Neuronal stem cell (in vitro differentiated cells): ENCODE measurements around the gene FBXO27.

ENCODE experiments used
- DNase-seq: peaks from one replicate; pipeline ENCODE4 v3.0.0-alpha.2; 2013; ENCODE audit warnings: low spot score
- H2AFZ ChIP-seq: one replicate; pipeline ENCODE4 v1.6.1; 2013; ENCODE audit warnings: mild to moderate bottlenecking, low read length, inconsistent platforms
- H2AK5ac ChIP-seq: 2 replicates; pipeline ENCODE4 v1.6.1; 2013; ENCODE audit warnings: low read depth, mild to moderate bottlenecking, inconsistent platforms, low read length, moderate library complexity, mixed read lengths
- H2BK120ac ChIP-seq: 2 replicates; pipeline ENCODE4 v1.6.1; 2013; ENCODE audit warnings: low read depth, mild to moderate bottlenecking, inconsistent platforms, low read length, moderate library complexity, mixed read lengths
- H2BK12ac ChIP-seq: one replicate; pipeline ENCODE4 v1.6.1; 2013; ENCODE audit warnings: low read length, inconsistent platforms
- H2BK15ac ChIP-seq: 2 replicates; pipeline ENCODE4 v1.6.1; 2013; ENCODE audit warnings: mild to moderate bottlenecking, low read length, inconsistent platforms, mixed read lengths
- H2BK5ac ChIP-seq: one replicate; pipeline ENCODE4 v1.6.1; 2013; ENCODE audit warnings: inconsistent platforms, mild to moderate bottlenecking, low read length, moderate library complexity
- H3K14ac ChIP-seq: one replicate; pipeline ENCODE4 v1.6.1; 2013; ENCODE audit warnings: low read length, inconsistent platforms
- H3K18ac ChIP-seq: 2 replicates; pipeline ENCODE4 v1.6.1; 2013; ENCODE audit warnings: low read length, inconsistent platforms
- H3K23ac ChIP-seq: 2 replicates; pipeline ENCODE4 v1.6.1; 2013; ENCODE audit warnings: low read depth, mild to moderate bottlenecking, mixed read lengths, low read length, inconsistent platforms; ENCODE audit not compliant: poor library complexity
- H3K27ac ChIP-seq: replicated peaks from 3 replicates; pipeline ENCODE4 v1.5.1; 2013; ENCODE audit warnings: low read length, inconsistent platforms
- H3K27me3 ChIP-seq, 3 experiments: 2 replicates each; pipeline ENCODE4 v1.6.1; 2013; ENCODE audit warnings: low read length in 3 of 3, mild to moderate bottlenecking in 2 of 3, inconsistent platforms in 1 of 3, low read depth in 1 of 3, mixed read lengths in 1 of 3, moderate library complexity in 1 of 3; ENCODE audit not compliant: control insufficient read depth in 3 of 3, insufficient read depth in 3 of 3
- H3K36me3 ChIP-seq, 2 donors: replicated peaks in 1 of 2; 2 replicates each; pipeline ENCODE4 v1.6.1; 2013; ENCODE audit warnings: low read length in 2 of 2; ENCODE audit not compliant: control insufficient read depth in 2 of 2, insufficient read depth in 2 of 2
- H3K4ac ChIP-seq: 2 replicates; pipeline ENCODE4 v1.6.1; 2013; ENCODE audit warnings: inconsistent platforms, mild to moderate bottlenecking, low read length, moderate library complexity
- H3K4me1 ChIP-seq, 2 donors: 1 replicate in 1 of 2; 2 replicates in 1 of 2; pipeline ENCODE4 v1.6.1; 2013; ENCODE audit warnings: low read length in 2 of 2, low read depth in 1 of 2; ENCODE audit not compliant: control insufficient read depth in 2 of 2, insufficient read depth in 1 of 2
- H3K4me2 ChIP-seq: one replicate; pipeline ENCODE4 v1.6.1; 2013; ENCODE audit warnings: mild to moderate bottlenecking, low read length, inconsistent platforms; ENCODE audit not compliant: insufficient read depth, poor library complexity, severe bottlenecking
- H3K4me3 ChIP-seq, 2 donors: 2 replicates each; pipeline ENCODE4 v1.5.1; 2013; ENCODE audit warnings: low read length in 2 of 2, mild to moderate bottlenecking in 2 of 2, inconsistent platforms in 1 of 2, moderate library complexity in 1 of 2
- H3K79me1 ChIP-seq: one replicate; pipeline ENCODE4 v1.6.1; 2013; ENCODE audit warnings: low read depth, mild to moderate bottlenecking, inconsistent platforms, low read length, moderate library complexity
- H3K9ac ChIP-seq: one replicate; pipeline ENCODE4 v1.6.1; 2013; ENCODE audit warnings: mild to moderate bottlenecking, low read depth, low read length, inconsistent platforms; ENCODE audit not compliant: poor library complexity
- H3K9me3 ChIP-seq, 2 donors: replicated peaks in 1 of 2; 2 replicates each; pipeline versions ENCODE3 to v1.6.1; 2013; ENCODE audit warnings: low read length in 2 of 2, mild to moderate bottlenecking in 2 of 2, inconsistent platforms in 1 of 2, low read depth in 1 of 2, mixed read lengths in 1 of 2, moderate library complexity in 1 of 2; ENCODE audit not compliant: control insufficient read depth in 2 of 2, insufficient read depth in 1 of 2
- H4K8ac ChIP-seq: one replicate; pipeline ENCODE4 v1.6.1; 2013; ENCODE audit warnings: low read depth, mild to moderate bottlenecking, inconsistent platforms, low read length, moderate library complexity
- H4K91ac ChIP-seq: one replicate; pipeline ENCODE4 v1.6.1; 2013; ENCODE audit warnings: low read length, low read depth, mild to moderate bottlenecking, inconsistent platforms; ENCODE audit not compliant: poor library complexity
- WGBS, 2 donors: extraction: QIAGEN DNeasy Blood & Tissue Kit; methylation state at CpG; one replicate each; pipeline ENCODE4 v1.1.7; 2013; ENCODE audit warnings: missing lambda C conversion rate in 2 of 2, mixed read lengths in 1 of 2; ENCODE audit not compliant: insufficient read length in 2 of 2, insufficient replicate concordance in 1 of 2; ENCODE audit errors: extremely low coverage in 2 of 2; 5-methylcytosine and 5-hydroxymethylcytosine counted together

Gene FBXO27

GRCh38 chr19:38978326-38978689 lies 54.0 kb downstream of the FBXO27 start:
- Histone ChIP-seq H3K4me2 (no peak overlapping the region), H4K8ac (no peak overlapping the region), H2AFZ (no peak overlapping the region), H3K9ac (no peak overlapping the region), H2BK15ac (no peak overlapping the region), H2BK5ac (no peak overlapping the region), H3K4me3 (no peak overlapping the region), H3K23ac (no peak overlapping the region), H3K14ac (no peak overlapping the region), H3K27me3 (peaks cover 0 to 30% (median 0%) of the 10 kb centered on the region in 3 experiments), H3K4ac (no peak overlapping the region), H2BK120ac (no peak overlapping the region), H4K91ac (no peak overlapping the region), H3K79me1 (peaks cover 1% of the 10 kb centered on the region), H3K36me3 (no peaks in the 10 kb centered on the region), H3K18ac (no peak overlapping the region), H2AK5ac (no peak overlapping the region), H3K27ac (no peak overlapping the region), H3K9me3 (peaks cover 0 to 5% of the 10 kb centered on the region in 2 donors), H2BK12ac (no peak overlapping the region), H3K4me1 (peaks cover 0 to 6% of the 10 kb centered on the region in 2 donors)
- WGBS, 2 donors = no CpG with 5 or more reads among the region's 3 CpGs
- no peak for DNase-seq

GRCh38 chr19:38977445-38978325 lies 54.7 kb downstream of the FBXO27 start:
- Histone ChIP-seq H2AK5ac (no peak overlapping the region), H3K14ac (no peak overlapping the region), H3K4me2 (no peak overlapping the region), H2BK5ac (no peak overlapping the region), H4K8ac (no peak overlapping the region), H3K9ac (no peak overlapping the region), H2AFZ (no peak overlapping the region), H3K79me1 (peaks cover 1% of the 10 kb centered on the region), H3K23ac (no peak overlapping the region), H3K4me3 (no peak overlapping the region), H2BK12ac (no peak overlapping the region), H2BK15ac (no peak overlapping the region), H2BK120ac (no peak overlapping the region), H4K91ac (no peak overlapping the region), H3K9me3 (peaks cover 0 to 5% of the 10 kb centered on the region in 2 donors), H3K27ac (no peak overlapping the region), H3K18ac (no peak overlapping the region), H3K4ac (no peak overlapping the region), H3K27me3 (peaks cover 0 to 30% (median 0%) of the 10 kb centered on the region in 3 experiments), H3K36me3 (no peaks in the 10 kb centered on the region), H3K4me1 (peaks cover 0 to 6% of the 10 kb centered on the region in 2 donors)
- DNase-seq = no peak
- no CpG with 5 or more reads among the region's 15 CpGs for WGBS, 2 donors

GRCh38 chr19:38975861-38976271 lies 56.5 kb downstream of the FBXO27 start:
- peak overlapping the region; percentile 93 for H3K18ac ChIP-seq
- H2AK5ac ChIP-seq = peak overlapping the region; percentile 37
- no peaks in the 10 kb centered on the region for H3K79me1 ChIP-seq
- H3K4ac ChIP-seq = no peak overlapping the region
- H4K91ac ChIP-seq = no peak overlapping the region
- H3K27ac ChIP-seq = peak overlapping the region; percentile 59
- peak overlapping the region; percentile 73 for H3K4me2 ChIP-seq
- H2BK12ac ChIP-seq = no peak overlapping the region
- peaks cover 0 to 30% (median 0%) of the 10 kb centered on the region in 3 experiments for H3K27me3 ChIP-seq
- peak overlapping the region; percentile 1 to 74 for H3K4me3 ChIP-seq
- peaks cover 0 to 2% of the 10 kb centered on the region in 2 donors for H3K9me3 ChIP-seq
- H3K9ac ChIP-seq = no peak overlapping the region
- H2BK15ac ChIP-seq = no peak overlapping the region
- H3K23ac ChIP-seq = peak overlapping the region; percentile 91
- peak overlapping the region; percentile 47 for H3K14ac ChIP-seq
- peak overlapping the region; percentile 76 for H2AFZ ChIP-seq
- no peaks in the 10 kb centered on the region for H3K36me3 ChIP-seq
- DNase-seq = peak; percentile 37
- H4K8ac ChIP-seq = no peak overlapping the region
- H3K4me1 ChIP-seq = peaks cover 0 to 6% of the 10 kb centered on the region in 2 donors
- no CpG with 5 or more reads among the region's 22 CpGs for WGBS, 2 donors
- H2BK5ac ChIP-seq = peak overlapping the region; percentile 75
- H2BK120ac ChIP-seq = no peak overlapping the region

DNA sequence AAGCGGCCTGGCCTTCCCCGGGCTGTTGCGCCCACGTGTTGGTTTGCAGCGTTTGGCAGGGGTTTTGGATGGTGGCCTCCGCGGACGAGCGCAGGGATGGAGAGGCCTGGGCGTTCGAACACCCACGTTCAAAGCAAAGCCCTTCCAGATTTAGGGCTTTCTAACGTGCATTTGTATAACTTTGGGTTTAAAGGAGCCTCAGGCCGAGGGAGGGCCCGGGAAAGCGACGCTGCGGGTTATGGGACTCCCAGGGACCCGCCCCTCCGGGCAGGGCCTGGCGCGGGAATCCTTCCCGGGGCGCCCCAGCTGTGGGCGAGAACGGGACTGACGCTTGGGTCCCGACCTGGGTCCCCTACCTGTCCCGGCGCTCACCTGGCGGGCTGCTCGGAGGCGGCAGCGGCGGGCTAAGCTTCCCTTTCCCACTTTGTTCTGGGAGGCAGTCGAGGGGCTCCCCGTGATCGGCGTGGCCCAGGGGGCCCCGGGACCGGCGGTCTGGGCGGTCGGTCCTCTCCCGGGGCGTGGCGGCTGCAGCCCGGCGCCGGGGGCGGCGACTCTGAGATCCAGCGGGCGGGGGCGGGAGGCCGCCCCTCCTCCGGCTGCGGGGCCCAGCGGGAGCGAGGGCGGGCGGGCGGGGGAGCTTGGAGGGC lies 57.0 kb downstream of the FBXO27 start, which contains the start of gene FBXO17:
Gene FBXO17, minus strand, starts transcription at position 529 of the 647 bp plus-strand sequence. CDS start 25,423 bp downstream, outside the sequence.
- Histone ChIP-seq H3K4me3 (peak within 1 kb of the TSS; percentile 28 to 93), H2AFZ (peak within 1 kb of the TSS; percentile 85), H2BK120ac (no peak within 1 kb of the TSS), H3K4me1 (peaks cover 0 to 6% of the 10 kb centered on the region in 2 donors), H3K9ac (peak within 1 kb of the TSS; percentile 88), H4K8ac (no peak within 1 kb of the TSS), H4K91ac (no peak within 1 kb of the TSS), H3K23ac (peak within 1 kb of the TSS; percentile 91), H3K4ac (no peak within 1 kb of the TSS), H3K4me2 (peak within 1 kb of the TSS; percentile 90), H2AK5ac (peak within 1 kb of the TSS; percentile 75), H3K18ac (peak within 1 kb of the TSS; percentile 96), H3K14ac (peak within 1 kb of the TSS; percentile 47), H3K27me3 (peaks cover 0 to 30% (median 0%) of the 10 kb centered on the region in 3 experiments), H2BK12ac (no peak within 1 kb of the TSS), H3K36me3 (no peaks in the 10 kb centered on the region), H3K27ac (peak within 1 kb of the TSS; percentile 59), H2BK15ac (no peak within 1 kb of the TSS), H3K9me3 (no peaks in the 10 kb centered on the region), H3K79me1 (no peaks in the 10 kb centered on the region), H2BK5ac (peak within 1 kb of the TSS; percentile 75)
- WGBS, 2 donors = no CpG with 5 or more reads among the region's 63 CpGs
- peak; percentile 50 for DNase-seq
